Spleen (tissue), 7 donors: Measurements from ENCODE around the gene RBM7.

Source experiments
- CTCF ChIP-seq, 11 experiments: fragments of 200-600 bp in 7 of 11; fragments of 450-650 bp in 4 of 11; sonication (generic) in 4 of 11; IDR thresholded peaks in 8 of 11; conservative IDR thresholded peaks in 3 of 11; 1 replicate in 7 of 11; 2 replicates in 4 of 11; pipeline versions ENCODE4 v1.4.0 to v1.8.0; 2016 to 2021; ENCODE audit warnings: antibody characterized with exemption in 11 of 11, inconsistent platforms in 4 of 11, mild to moderate bottlenecking in 1 of 11
- POLR2AphosphoS5 ChIP-seq, 3 donors: sonication (generic); formaldehyde crosslinking; IDR thresholded peaks; one replicate each; pipeline ENCODE4 v1.5.1; 2017; ENCODE audit warnings: antibody characterized with exemption in 3 of 3
- donor health status: DM: no; HTN: no; CAD: no; lungs with moderate emphysema.
- donor health status: DM: no; HTN: no; CAD: no.
- donor health status: DM: no; HTN: no; CAD: no.

- TF ChIP-seq CTCF (IDR thresholded peaks at IDR 0.05 in 8 of 11, conservative IDR thresholded peaks at IDR 0.05 in 3 of 11), result no peak
- no peak for TF ChIP-seq POLR2AphosphoS5 (IDR thresholded peaks at IDR 0.05)
Measured at GRCh38 chr11:114433376-114433775, 32.9 kb downstream of the RBM7 start.
